Measurements from ENCODE around the gene VILL. TPM values are rescaled to one million over a fixed set of nuclear protein-coding genes. Genes with fewer than 3 reads are reported as not detected.
"Not testable (repeated sequence)": the region's sequence is repeated elsewhere in the genome, so short reads cannot be mapped to it uniquely, and the experiment has no call there.

VILL gene
- total RNA-seq, 1 donor from 2014 or later: 19.5 TPM

GRCh38 chr3:37985637-37986320, 4.8 kb upstream of the VILL start:
- peak; percentile 42 for DNase-seq (ENCODE audit: low spot score)

- DNase-seq (ENCODE audit: low spot score): no peak
These were observed 3.9 kb upstream of the VILL start for GRCh38 chr3:37986479-37987314.

- no peak for DNase-seq (ENCODE audit: low spot score)
These were observed 3.3 kb upstream of the VILL start for GRCh38 chr3:37987315-37987697.

DNA sequence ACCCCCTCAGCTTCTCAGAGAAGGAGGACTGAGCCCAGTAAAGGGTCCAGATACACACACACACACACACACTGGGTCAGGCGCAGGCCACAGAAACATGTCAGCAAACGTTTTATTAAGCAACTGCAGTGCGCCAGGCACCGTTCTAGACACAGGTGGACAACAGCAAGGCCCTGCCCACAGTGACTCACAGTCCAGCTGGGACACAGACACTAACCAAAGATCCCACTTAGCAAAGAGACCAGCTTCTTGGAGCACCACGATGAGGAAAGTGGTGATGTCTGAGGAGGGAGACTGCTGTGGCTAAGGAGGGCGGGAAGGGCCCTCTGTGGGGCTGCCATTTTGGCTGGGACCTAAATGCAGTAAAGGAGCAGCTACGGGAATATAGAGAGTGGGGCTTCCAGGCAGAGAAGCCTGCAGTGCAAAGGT, 2.8 kb upstream of the VILL start:
- no peak for DNase-seq (ENCODE audit: low spot score)

DNA sequence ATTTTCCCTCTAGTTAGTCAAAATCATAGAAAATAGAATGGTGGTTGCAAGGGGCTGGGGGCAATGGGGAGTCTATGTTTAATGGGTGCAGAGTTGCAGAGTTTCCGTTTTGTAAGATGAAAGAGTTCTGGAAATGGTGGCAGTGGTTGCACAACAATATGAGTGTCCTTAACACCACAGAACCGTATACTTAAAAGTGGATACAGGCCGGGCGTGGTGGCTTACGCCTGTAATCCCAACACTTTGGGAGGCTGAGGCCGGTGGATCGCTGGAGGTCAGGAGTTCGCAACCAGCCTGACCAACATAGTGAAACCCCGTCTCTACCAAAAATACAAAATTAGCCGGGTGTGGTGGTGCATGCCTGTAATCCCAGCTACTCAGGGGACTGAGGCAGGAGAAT, 2.2 kb upstream of the VILL start:
- not testable (repeated sequence) for DNase-seq (ENCODE audit: low spot score)

DNA sequence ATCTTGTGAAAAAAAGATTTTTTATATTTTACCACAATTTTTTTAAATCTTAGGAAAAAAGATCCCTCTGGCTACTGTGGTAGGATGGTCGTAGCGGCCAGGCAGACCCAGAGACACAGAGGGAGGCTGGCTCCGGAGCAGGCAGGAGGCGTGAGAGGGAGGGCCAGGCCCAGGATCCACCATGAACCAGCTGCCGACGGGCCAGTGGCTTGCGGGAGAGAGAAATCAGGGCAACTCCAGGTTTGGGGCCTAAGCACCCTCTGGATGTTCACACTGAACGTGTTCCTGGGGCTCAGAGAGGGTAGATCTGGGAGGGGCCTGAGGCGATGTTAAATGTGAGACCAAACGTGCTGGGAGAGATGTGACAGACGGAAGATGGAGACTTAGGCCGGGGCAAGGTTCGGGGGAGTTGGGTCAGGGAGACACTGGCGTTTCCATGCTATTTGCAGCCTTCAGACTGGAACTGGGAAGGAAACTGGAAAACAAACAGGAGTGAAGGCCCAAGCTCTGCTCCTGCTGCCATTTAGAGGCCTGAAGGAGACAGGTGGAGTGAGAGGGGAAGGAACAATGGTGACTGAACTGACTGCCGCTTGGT, 1.6 kb upstream of the VILL start:
- no peak for DNase-seq (ENCODE audit: low spot score)

GRCh38 chr3:37989821-37990480, 635 bp upstream of the VILL start:
- no peak for DNase-seq (ENCODE audit: low spot score)

DNA sequence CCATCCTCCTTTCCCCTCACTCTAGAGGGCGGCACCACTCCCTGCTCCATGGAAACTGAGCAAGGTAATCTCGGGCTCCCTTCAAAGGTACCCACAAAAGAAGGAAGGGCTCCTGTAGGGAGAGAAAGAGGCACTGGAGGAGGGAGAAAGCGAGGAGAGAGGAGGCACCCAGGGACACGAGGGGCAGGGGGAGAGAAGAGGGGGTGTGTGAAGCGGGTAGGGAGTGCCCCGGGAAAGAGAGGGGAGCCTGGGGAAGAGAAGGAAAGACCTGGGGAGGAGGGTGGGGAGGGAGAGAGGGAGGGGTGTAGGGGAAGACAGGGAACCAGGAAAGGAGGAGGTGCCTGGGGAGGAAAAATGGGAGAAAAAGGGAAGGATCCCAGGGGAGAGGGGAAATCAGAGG, 523 bp downstream of the VILL start:
- no peak for DNase-seq (ENCODE audit: low spot score)

DNA sequence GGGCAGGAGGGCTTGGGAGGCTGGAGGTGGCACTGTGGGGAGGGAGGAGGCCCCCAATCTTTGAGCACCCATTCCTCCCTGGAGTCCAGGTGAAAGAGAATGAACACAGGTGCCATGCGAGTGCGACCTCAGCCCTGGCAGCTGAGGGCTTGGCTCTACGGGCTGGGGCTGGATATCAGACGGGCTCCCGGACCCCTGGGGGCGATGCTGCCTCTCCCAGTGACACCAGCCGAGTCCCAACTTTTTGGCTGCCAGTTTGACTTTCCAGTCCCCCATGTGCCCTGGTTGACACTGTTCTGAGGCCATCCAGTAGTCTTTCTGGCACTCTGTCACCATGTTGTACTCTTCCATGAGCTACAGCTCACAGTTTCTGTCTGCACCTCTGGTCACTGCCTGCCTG, 1.2 kb downstream of the VILL start:
- no peak for DNase-seq (ENCODE audit: low spot score)

DNA sequence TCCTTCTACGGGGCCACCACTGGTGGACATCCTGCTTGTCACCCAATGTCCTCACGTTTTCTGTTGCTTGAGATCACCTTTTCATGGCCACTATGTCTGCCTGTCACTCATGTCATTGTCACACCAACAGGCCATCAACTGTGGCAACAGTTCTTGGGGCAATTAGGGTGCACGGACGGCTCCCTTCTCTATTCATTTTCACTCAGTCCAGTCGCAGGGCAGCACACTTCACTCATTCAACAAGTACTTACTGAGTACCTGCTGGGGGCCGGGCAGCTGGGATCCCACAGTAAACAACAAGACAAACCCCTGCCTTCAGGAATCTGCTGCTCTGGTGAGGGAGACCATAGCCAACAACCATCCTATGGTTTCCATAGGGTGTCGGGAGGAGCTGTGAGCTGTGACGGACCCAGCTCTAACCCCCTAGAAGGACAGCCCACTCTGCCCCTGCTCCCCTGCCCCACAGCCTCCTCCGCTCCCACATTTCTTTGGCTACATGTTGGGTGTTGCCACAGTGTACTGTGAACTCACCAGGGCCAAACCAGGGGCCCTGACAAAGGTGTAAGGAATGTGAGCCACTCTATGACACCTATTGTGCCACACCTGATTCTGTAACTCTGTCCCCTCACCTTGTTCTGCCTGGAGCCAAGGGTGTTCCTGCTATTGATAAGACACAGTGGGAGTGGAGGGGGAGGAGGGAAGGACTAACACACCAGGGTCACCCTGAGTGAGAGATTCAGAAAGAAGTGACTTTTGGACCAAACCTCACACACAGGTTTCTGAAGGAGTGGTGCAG, 1.9 kb downstream of the VILL start:
- DNase-seq (ENCODE audit: low spot score): no peak

- no peak for DNase-seq (ENCODE audit: low spot score)
These were observed 2.5 kb downstream of the VILL start for GRCh38 chr3:37993067-37993455.

DNA sequence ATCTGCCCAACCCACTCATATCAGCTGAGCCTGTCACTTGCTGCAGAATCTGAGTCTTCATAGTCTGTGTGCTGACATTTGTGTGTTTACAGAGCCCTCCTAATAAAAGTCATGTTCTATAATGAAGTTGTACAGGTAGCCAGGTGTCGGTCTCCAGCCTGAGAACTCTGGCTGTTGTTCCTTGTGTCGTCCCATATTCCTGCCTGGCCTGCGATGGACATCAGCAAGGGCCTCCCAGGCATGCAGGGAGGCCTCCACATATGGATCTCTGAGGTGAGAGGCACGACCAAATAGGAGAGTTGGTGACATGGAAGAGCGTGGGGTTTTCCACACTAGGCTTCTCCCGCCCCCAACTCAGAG, 2.9 kb downstream of the VILL start:
- DNase-seq (ENCODE audit: low spot score): no peak

GRCh38 chr3:37993820-37994638, 3.4 kb downstream of the VILL start:
- peak; percentile 83 for DNase-seq (ENCODE audit: low spot score)

DNA sequence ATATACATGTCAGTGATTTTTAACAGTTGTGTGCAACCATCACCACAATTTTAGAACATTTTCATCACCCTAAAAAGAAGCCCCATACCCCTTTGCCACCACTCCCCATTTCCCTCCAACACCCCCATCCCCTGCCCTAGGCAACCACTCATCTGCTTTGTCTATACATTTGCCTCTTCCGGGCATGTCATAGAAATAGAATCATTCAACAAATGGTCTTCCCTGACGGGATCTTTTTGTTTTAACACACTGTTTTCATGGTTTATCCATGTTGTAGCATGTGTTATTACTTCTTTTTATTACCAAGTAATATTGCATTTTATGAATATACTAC, 4.0 kb downstream of the VILL start:
- DNase-seq (ENCODE audit: low spot score): no peak

- DNase-seq (ENCODE audit: low spot score): no peak
These were observed 5.4 kb downstream of the VILL start for GRCh38 chr3:37995652-37996641.

DNA sequence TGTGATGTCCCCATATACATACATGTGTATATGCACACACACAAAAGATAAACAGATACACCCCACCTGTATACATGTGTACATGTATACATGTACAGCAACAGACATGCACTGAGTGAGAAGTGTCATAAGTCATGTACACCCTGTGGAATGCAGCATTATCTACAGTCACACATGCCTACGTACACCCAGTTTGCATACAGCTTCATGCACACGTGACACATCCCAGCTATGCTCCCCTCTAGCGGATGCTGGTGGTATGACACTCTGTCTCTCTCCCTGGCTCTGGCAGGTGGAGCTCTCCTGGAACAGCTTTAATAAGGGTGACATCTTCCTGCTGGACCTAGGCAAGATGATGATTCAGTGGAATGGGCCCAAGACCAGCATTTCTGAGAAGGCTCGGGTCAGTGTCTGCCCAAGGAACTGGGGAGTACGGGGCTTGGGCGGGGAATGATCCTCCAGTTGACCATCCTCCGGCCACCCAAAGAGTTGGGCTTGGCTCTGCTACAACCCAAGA, 6.3 kb downstream of the VILL start:
- peak; percentile 75 for DNase-seq (ENCODE audit: low spot score)

DNA sequence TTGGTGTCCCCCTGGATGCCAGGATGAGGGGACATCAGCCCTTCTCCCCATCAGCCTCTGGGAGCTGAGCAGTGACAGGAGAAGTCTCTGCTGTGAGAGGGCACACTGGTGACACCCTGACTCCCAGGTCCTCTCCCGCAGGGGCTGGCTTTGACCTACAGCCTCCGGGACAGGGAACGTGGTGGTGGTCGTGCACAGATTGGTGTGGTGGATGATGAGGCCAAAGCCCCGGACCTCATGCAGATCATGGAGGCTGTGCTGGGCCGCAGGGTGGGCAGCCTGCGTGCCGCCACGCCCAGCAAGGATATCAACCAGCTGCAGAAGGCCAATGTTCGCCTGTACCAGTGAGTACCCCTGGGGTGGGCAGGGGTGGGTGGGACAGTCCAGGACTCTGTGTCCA, 6.8 kb downstream of the VILL start:
- no peak for DNase-seq (ENCODE audit: low spot score)

DNA sequence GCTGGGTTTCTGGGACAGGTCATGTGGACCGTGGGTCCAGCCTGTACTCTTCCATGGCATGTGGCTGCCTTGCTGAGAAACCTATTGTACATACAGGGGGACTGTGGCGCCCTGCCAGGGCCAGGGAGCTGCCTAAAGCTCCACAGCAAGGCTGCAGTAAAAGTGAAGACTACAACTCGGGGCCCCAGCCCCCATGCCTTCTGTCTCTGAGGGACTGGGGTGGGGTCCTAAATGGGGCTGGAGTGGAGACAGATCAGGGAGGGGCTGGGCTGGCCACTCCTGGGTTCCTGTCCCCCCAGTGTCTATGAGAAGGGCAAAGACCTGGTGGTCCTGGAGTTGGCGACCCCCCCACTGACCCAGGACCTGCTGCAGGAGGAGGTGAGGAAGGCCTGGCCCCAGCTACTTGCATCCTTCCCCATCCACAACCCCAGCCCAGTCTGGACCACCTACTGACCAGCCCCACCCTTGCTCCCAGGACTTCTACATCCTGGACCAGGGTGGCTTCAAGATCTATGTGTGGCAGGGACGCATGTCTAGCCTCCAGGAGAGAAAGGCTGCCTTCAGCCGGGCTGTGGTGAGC, 7.3 kb downstream of the VILL start:
- DNase-seq (ENCODE audit: low spot score): no peak

- no peak for DNase-seq (ENCODE audit: low spot score)
These were observed 9.2 kb downstream of the VILL start for GRCh38 chr3:37999836-38000235.
